ENCODE measurements around the gene SHMT2. TPM values are rescaled to one million over a fixed set of nuclear protein-coding genes. Genes with fewer than 3 reads are reported as not detected.

SHMT2 gene
- total and polyA plus RNA-seq, 2 donors (not counting 1 experiment from before 2014, with no cell fraction given): 154 to 380 TPM

DNA sequence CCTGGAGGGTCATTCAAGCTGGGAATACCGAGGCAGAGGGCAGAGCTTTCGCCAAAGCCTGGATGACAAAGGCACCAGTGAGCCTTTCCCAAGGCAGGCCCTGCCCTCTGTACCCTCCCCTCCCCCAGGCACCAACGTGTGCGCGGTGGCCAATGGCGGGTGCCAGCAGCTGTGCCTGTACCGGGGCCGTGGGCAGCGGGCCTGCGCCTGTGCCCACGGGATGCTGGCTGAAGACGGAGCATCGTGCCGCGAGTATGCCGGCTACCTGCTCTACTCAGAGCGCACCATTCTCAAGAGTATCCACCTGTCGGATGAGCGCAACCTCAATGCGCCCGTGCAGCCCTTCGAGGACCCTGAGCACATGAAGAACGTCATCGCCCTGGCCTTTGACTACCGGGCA lies 44.1 kb upstream of the SHMT2 start:
- no peak overlapping the region for H3K4me2 ChIP-seq (ENCODE audit: extremely low read depth, insufficient read depth, low read length)
- H2AFZ ChIP-seq (ENCODE audit: low read length): no peak overlapping the region
- H3K9me3 ChIP-seq (ENCODE audit: control insufficient read depth, insufficient read depth, low read depth, low read length): no peaks in the 10 kb centered on the region
- DNase-seq (ENCODE audit: low read depth in 2 of 2): no peak
- no peak overlapping the region for H3K9ac ChIP-seq (ENCODE audit: insufficient read depth, low read length)
- no peaks in the 10 kb centered on the region for H4K20me1 ChIP-seq (ENCODE audit: control insufficient read depth, extremely low read depth, insufficient read depth, low read length)
- no peak overlapping the region for H3K27ac ChIP-seq (ENCODE audit: insufficient read depth, low read length)
- no peaks in the 10 kb centered on the region for H3K27me3 ChIP-seq (ENCODE audit: control insufficient read depth, insufficient read depth, low read length)
- H3K79me2 ChIP-seq (ENCODE audit: control insufficient read depth, insufficient read depth, low read length): no peaks in the 10 kb centered on the region
- no peak overlapping the region for H3K4me3 ChIP-seq (replicated peaks in 1 of 4; ENCODE audit: control extremely low read depth in 1 of 4, insufficient read depth in 1 of 4, low read depth in 3 of 4, low read length in 4 of 4)
- peaks cover 5% of the 10 kb centered on the region for H3K4me1 ChIP-seq (ENCODE audit: control insufficient read depth, extremely low read depth, insufficient read depth, low read length)
- H3K36me3 ChIP-seq (ENCODE audit: control insufficient read depth, insufficient read depth, low read length): peaks cover 71% of the 10 kb centered on the region
- no peak for TF ChIP-seq EZH2 (IDR thresholded peaks at IDR 0.05; ENCODE audit: low read length, missing control alignments)
- TF ChIP-seq, protein P1, sequence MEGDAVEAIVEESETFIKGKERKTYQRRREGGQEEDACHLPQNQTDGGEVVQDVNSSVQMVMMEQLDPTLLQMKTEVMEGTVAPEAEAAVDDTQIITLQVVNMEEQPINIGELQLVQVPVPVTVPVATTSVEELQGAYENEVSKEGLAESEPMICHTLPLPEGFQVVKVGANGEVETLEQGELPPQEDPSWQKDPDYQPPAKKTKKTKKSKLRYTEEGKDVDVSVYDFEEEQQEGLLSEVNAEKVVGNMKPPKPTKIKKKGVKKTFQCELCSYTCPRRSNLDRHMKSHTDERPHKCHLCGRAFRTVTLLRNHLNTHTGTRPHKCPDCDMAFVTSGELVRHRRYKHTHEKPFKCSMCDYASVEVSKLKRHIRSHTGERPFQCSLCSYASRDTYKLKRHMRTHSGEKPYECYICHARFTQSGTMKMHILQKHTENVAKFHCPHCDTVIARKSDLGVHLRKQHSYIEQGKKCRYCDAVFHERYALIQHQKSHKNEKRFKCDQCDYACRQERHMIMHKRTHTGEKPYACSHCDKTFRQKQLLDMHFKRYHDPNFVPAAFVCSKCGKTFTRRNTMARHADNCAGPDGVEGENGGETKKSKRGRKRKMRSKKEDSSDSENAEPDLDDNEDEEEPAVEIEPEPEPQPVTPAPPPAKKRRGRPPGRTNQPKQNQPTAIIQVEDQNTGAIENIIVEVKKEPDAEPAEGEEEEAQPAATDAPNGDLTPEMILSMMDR (conservative IDR thresholded peaks at IDR 0.05 in 1 of 2, IDR thresholded peaks at IDR 0.05 in 1 of 2; ENCODE audit: low read depth in 1 of 2, low read length in 2 of 2): no peak

DNA sequence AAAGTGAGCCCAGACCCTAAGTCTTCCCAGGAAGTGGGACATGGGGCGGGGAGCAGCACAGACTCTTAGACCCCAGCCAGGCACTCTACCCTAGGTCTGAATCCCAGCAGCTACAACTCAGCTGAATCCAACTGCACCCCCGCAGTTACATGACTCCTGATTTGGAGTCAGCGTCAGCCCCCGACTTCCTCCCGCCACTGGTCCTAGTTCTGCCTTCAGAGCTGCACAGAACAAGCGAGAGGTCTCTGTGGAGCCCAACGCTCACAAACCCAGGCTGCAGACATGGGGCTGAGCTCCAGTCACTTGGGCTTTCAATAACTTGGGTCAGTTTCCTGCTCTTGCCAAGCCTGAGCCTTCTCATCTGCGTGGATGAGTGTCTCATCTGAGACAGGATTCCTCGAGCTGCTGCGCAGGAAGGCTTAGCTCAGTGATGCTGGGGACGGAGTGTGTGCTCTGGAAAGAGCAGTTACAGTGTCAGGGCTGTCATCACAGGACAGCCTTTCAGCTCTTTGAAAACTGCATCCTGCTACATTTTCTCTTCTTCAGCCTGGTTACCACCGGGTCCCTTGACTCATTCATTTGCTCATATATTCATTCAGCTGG lies 43.5 kb upstream of the SHMT2 start:
- H3K4me3 ChIP-seq (replicated peaks in 1 of 4; ENCODE audit: control extremely low read depth in 1 of 4, insufficient read depth in 1 of 4, low read depth in 3 of 4, low read length in 4 of 4): no peak overlapping the region
- H3K9ac ChIP-seq (ENCODE audit: insufficient read depth, low read length): no peak overlapping the region
- TF ChIP-seq EZH2 (IDR thresholded peaks at IDR 0.05; ENCODE audit: low read length, missing control alignments): no peak
- TF ChIP-seq, protein P1 (conservative IDR thresholded peaks at IDR 0.05 in 1 of 2, IDR thresholded peaks at IDR 0.05 in 1 of 2; ENCODE audit: low read depth in 1 of 2, low read length in 2 of 2): no peak
- no peak overlapping the region for H3K4me2 ChIP-seq (ENCODE audit: extremely low read depth, insufficient read depth, low read length)
- peaks cover 5% of the 10 kb centered on the region for H3K4me1 ChIP-seq (ENCODE audit: control insufficient read depth, extremely low read depth, insufficient read depth, low read length)
- H3K27ac ChIP-seq (ENCODE audit: insufficient read depth, low read length): no peak overlapping the region
- no peak for DNase-seq (ENCODE audit: low read depth in 2 of 2)
- no peaks in the 10 kb centered on the region for H3K27me3 ChIP-seq (ENCODE audit: control insufficient read depth, insufficient read depth, low read length)
- H4K20me1 ChIP-seq (ENCODE audit: control insufficient read depth, extremely low read depth, insufficient read depth, low read length): no peaks in the 10 kb centered on the region
- no peaks in the 10 kb centered on the region for H3K9me3 ChIP-seq (ENCODE audit: control insufficient read depth, insufficient read depth, low read depth, low read length)
- no peaks in the 10 kb centered on the region for H3K79me2 ChIP-seq (ENCODE audit: control insufficient read depth, insufficient read depth, low read length)
- H3K36me3 ChIP-seq (ENCODE audit: control insufficient read depth, insufficient read depth, low read length): peaks cover 71% of the 10 kb centered on the region
- H2AFZ ChIP-seq (ENCODE audit: low read length): no peak overlapping the region

DNA sequence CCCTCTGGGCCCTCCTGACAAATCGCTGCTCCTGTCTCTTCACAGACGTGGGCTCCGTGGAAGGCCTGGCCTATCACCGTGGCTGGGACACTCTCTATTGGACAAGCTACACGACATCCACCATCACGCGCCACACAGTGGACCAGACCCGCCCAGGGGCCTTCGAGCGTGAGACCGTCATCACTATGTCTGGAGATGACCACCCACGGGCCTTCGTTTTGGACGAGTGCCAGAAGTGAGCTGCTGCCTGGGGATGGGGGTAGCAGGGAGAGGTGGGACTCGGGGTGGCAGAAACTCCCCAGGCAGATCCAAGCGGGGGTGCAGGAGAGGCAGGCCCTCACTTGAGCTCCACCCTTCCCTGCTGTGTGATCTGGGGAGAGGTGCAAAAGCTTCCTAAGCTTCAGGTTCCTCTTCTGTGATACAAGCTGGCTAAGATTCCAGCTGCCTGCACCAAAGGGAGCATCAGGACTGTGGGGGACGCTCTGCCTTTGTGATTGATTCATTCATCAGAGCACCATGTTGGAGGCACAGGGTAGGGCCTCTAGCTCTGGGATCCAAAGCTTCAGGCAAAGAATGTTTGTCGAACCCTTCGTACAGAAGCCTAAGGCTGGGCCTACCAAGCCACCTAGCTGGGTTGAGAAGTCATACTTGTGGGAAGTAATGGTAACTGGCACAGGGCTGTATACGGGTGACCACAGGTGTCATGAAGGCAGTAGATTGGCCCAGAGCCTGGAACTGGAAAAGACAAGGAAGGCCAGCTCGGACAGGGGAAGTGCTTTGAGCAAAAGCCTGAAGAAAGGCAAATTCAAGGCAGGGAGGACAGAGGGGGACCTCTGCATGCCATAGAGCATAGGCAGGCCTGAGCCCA lies 42.1 kb upstream of the SHMT2 start:
- Histone ChIP-seq H3K79me2 (ENCODE audit: control insufficient read depth, insufficient read depth, low read length) (no peaks in the 10 kb centered on the region), H3K36me3 (ENCODE audit: control insufficient read depth, insufficient read depth, low read length) (peaks cover 78% of the 10 kb centered on the region), H2AFZ (ENCODE audit: low read length) (no peak overlapping the region), H3K27me3 (ENCODE audit: control insufficient read depth, insufficient read depth, low read length) (no peaks in the 10 kb centered on the region), H4K20me1 (ENCODE audit: control insufficient read depth, extremely low read depth, insufficient read depth, low read length) (no peaks in the 10 kb centered on the region), H3K9me3 (ENCODE audit: control insufficient read depth, insufficient read depth, low read depth, low read length) (no peaks in the 10 kb centered on the region), H3K4me1 (ENCODE audit: control insufficient read depth, extremely low read depth, insufficient read depth, low read length) (no peaks in the 10 kb centered on the region), H3K4me2 (ENCODE audit: extremely low read depth, insufficient read depth, low read length) (no peak overlapping the region), H3K4me3 (replicated peaks in 1 of 4; ENCODE audit: control extremely low read depth in 1 of 4, insufficient read depth in 1 of 4, low read depth in 3 of 4, low read length in 4 of 4) (no peak overlapping the region), H3K9ac (ENCODE audit: insufficient read depth, low read length) (no peak overlapping the region), H3K27ac (ENCODE audit: insufficient read depth, low read length) (no peak overlapping the region)
- TF ChIP-seq, protein P1 (conservative IDR thresholded peaks at IDR 0.05 in 1 of 2, IDR thresholded peaks at IDR 0.05 in 1 of 2; ENCODE audit: low read depth in 1 of 2, low read length in 2 of 2): no peak
- TF ChIP-seq EZH2 (IDR thresholded peaks at IDR 0.05; ENCODE audit: low read length, missing control alignments): no peak
- DNase-seq (ENCODE audit: low read depth in 2 of 2): no peak
